H9 (cell line): ENCODE measurements around the gene NDUFV2. TPM values are rescaled to one million over a fixed set of nuclear protein-coding genes. Genes with fewer than 3 reads are reported as not detected.

ENCODE experiments used
- DNase-seq: peaks from one replicate; pipeline ENCODE4 v3.0.0-alpha.2; 2017
- H2AFZ ChIP-seq: one replicate; pipeline ENCODE4 v1.6.1; 2013; ENCODE audit warnings: mild to moderate bottlenecking, low read length, control low read depth, moderate library complexity
- H2AK5ac ChIP-seq: 2 replicates; pipeline ENCODE4 v1.6.1; 2013; ENCODE audit warnings: low read length, control low read depth, mixed read lengths; ENCODE audit not compliant: insufficient read length
- H2BK120ac ChIP-seq: one replicate; pipeline ENCODE4 v1.6.1; 2013; ENCODE audit warnings: low read depth, mild to moderate bottlenecking, low read length, control low read depth, inconsistent platforms; ENCODE audit not compliant: poor library complexity, severe bottlenecking
- H2BK12ac ChIP-seq: 2 replicates; pipeline ENCODE4 v1.6.1; 2013; ENCODE audit warnings: low read length, control low read depth, mixed read lengths, low read depth; ENCODE audit not compliant: insufficient read length
- H2BK15ac ChIP-seq: 2 replicates; pipeline ENCODE4 v1.6.1; 2013; ENCODE audit warnings: low read depth, low read length, control low read depth
- H2BK20ac ChIP-seq: one replicate; pipeline ENCODE4 v1.6.1; 2013; ENCODE audit warnings: low read depth, mild to moderate bottlenecking, low read length, control low read depth, inconsistent platforms; ENCODE audit not compliant: poor library complexity, severe bottlenecking
- H2BK5ac ChIP-seq: 2 replicates; pipeline ENCODE4 v1.6.1; 2013; ENCODE audit warnings: low read length, control low read depth, mixed read lengths; ENCODE audit not compliant: insufficient read length
- H3K14ac ChIP-seq: 2 replicates; pipeline ENCODE4 v1.6.1; 2013; ENCODE audit warnings: low read length, control low read depth; ENCODE audit not compliant: insufficient read depth
- H3K18ac ChIP-seq: 2 replicates; pipeline ENCODE4 v1.6.1; 2013; ENCODE audit warnings: low read depth, mild to moderate bottlenecking, mixed read lengths, low read length, control low read depth; ENCODE audit not compliant: insufficient read length
- H3K23ac ChIP-seq: 2 replicates; pipeline ENCODE4 v1.6.1; 2013; ENCODE audit warnings: low read length, control low read depth, mixed read lengths, low read depth; ENCODE audit not compliant: insufficient read length
- H3K23me2 ChIP-seq: 2 replicates; pipeline ENCODE4 v1.6.1; 2013; ENCODE audit warnings: low read depth, mild to moderate bottlenecking, mixed read lengths, low read length, control low read depth; ENCODE audit not compliant: insufficient read length, poor library complexity, severe bottlenecking
- H3K27ac ChIP-seq: 2 replicates; pipeline ENCODE4 v1.5.1; 2013; ENCODE audit warnings: low read length, control low read depth, mixed read lengths, low read depth; ENCODE audit not compliant: insufficient read length
- H3K27me3 ChIP-seq: 2 replicates; pipeline ENCODE4 v1.6.1; 2013; ENCODE audit warnings: low read length, control low read depth, inconsistent platforms; ENCODE audit not compliant: insufficient read depth
- H3K4ac ChIP-seq: 2 replicates; pipeline ENCODE4 v1.6.1; 2013; ENCODE audit warnings: low read depth, mild to moderate bottlenecking, control low read depth, inconsistent platforms, low read length, moderate library complexity
- H3K4me1 ChIP-seq: 2 replicates; pipeline ENCODE4 v1.6.1; 2013; ENCODE audit warnings: low read length, control low read depth, inconsistent platforms; ENCODE audit not compliant: insufficient read depth
- H3K4me2 ChIP-seq: 2 replicates; pipeline ENCODE4 v1.6.1; 2013; ENCODE audit warnings: low read length, control low read depth, mixed read lengths; ENCODE audit not compliant: insufficient read length, insufficient read depth
- H3K56ac ChIP-seq: 2 replicates; pipeline ENCODE4 v1.6.1; 2013; ENCODE audit warnings: low read depth, mild to moderate bottlenecking, mixed read lengths, low read length, control low read depth; ENCODE audit not compliant: insufficient read length
- H3K79me1 ChIP-seq: 2 replicates; pipeline ENCODE4 v1.6.1; 2013; ENCODE audit warnings: low read depth, mild to moderate bottlenecking, moderate library complexity, low read length, control low read depth, inconsistent platforms; ENCODE audit not compliant: insufficient read depth, poor library complexity, severe bottlenecking
- H3K79me2 ChIP-seq: 2 replicates; pipeline ENCODE4 v1.6.1; 2013; ENCODE audit warnings: low read length, control low read depth, inconsistent platforms; ENCODE audit not compliant: insufficient read depth
- H3K9ac ChIP-seq: 2 replicates; pipeline ENCODE4 v1.6.1; 2013; ENCODE audit warnings: low read length, control low read depth, mixed read lengths; ENCODE audit not compliant: insufficient read length; ENCODE audit errors: extremely low read depth
- H3K9me3 ChIP-seq: one replicate; pipeline ENCODE4 v1.6.1; 2013; ENCODE audit warnings: low read depth, low read length, inconsistent platforms; ENCODE audit not compliant: control insufficient read depth
- H3T11ph ChIP-seq: one replicate; pipeline ENCODE4 v1.6.1; 2013; ENCODE audit warnings: mild to moderate bottlenecking, low read length, control low read depth, inconsistent platforms
- H4K20me1 ChIP-seq: one replicate; pipeline ENCODE4 v1.6.1; 2013; ENCODE audit not compliant: control insufficient read depth, insufficient read length, insufficient read depth
- H4K5ac ChIP-seq: 2 replicates; pipeline ENCODE4 v1.6.1; 2013; ENCODE audit warnings: low read depth, mild to moderate bottlenecking, mixed read lengths, low read length, control low read depth; ENCODE audit not compliant: insufficient read length
- H4K8ac ChIP-seq: replicated peaks from 2 replicates; pipeline ENCODE4 v1.6.1; 2013; ENCODE audit warnings: low read length, control low read depth, mixed read lengths, low read depth; ENCODE audit not compliant: insufficient read length
- H4K91ac ChIP-seq: 2 replicates; pipeline ENCODE4 v1.6.1; 2013; ENCODE audit warnings: low read depth, mild to moderate bottlenecking, moderate library complexity, mixed read lengths, low read length, control low read depth; ENCODE audit not compliant: insufficient read length
- H3K27ac Mint-ChIP-seq, 3 experiments: 2 replicates in 2 of 3; 3 replicates in 1 of 3; pipeline ENCODE4 v1.8.0; 2020 to 2021; ENCODE audit warnings: mixed read lengths in 3 of 3, mild to moderate bottlenecking in 1 of 3, moderate library complexity in 1 of 3
- H3K27me3 Mint-ChIP-seq: 2 replicates; pipeline ENCODE4 v1.8.0; 2021; ENCODE audit warnings: low read depth, mild to moderate bottlenecking, moderate library complexity, mixed read lengths
- H3K36me3 Mint-ChIP-seq, 3 experiments: 2 replicates in 2 of 3; 3 replicates in 1 of 3; pipeline ENCODE4 v1.8.0; 2020 to 2021; ENCODE audit warnings: low read depth in 3 of 3, mixed read lengths in 3 of 3; ENCODE audit not compliant: insufficient read depth in 1 of 3
- H3K4me1 Mint-ChIP-seq, 2 experiments: 2 replicates each; pipeline ENCODE4 v1.8.0; 2020; ENCODE audit warnings: mixed read lengths in 2 of 2
- H3K4me3 Mint-ChIP-seq, 2 experiments: 2 replicates in 1 of 2; 3 replicates in 1 of 2; pipeline ENCODE4 v1.8.0; 2020 to 2021; ENCODE audit warnings: mild to moderate bottlenecking in 2 of 2, mixed read lengths in 2 of 2, moderate library complexity in 1 of 2
- H3K9me3 Mint-ChIP-seq, 2 experiments: 2 replicates in 1 of 2; 3 replicates in 1 of 2; pipeline ENCODE4 v1.8.0; 2020; ENCODE audit warnings: mild to moderate bottlenecking in 2 of 2, mixed read lengths in 2 of 2, moderate library complexity in 1 of 2
- WGBS: extraction: QIAGEN DNeasy Blood & Tissue Kit; methylation state at CpG from one replicate; pipeline ENCODE4 v1.1.7; 2013; ENCODE audit warnings: missing lambda C conversion rate, low lambda C conversion rate, mixed read lengths; ENCODE audit not compliant: insufficient read length; ENCODE audit errors: extremely low coverage; 5-methylcytosine and 5-hydroxymethylcytosine counted together
- total RNA-seq: library from RNA; stranded (reverse); gene quantifications from 2 replicates; pipeline ENCODE4 v1.2.1, GENCODE V29; 2021
- TF ChIP-seq, protein P1 (sequence below): fragments of 200-600 bp; sonication (generic); conservative IDR thresholded peaks from 3 replicates; pipeline ENCODE4 v1.8.0; 2021; ENCODE audit warnings: antibody characterized with exemption, mild to moderate bottlenecking

Gene NDUFV2
- total RNA-seq, 1 experiment from 2014 or later = 206 TPM

DNA sequence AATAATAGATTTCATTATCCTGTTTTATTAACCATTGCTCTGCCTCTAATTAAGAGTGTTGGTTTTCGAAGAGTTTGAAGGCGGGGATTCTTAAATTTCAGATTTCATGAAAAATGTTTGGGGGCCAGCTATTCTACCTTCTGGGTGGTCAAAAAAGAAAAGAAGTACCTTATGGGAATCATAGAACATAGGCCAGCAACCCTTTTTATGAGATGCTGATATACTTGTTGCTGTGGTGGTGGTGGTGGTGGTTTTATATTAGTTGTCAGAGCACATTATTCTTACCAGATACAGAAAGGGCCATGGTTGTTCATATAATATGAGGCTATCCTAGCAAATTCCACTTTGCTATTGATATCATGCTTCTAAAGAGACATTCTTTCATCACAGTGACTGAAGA lies 38.5 kb downstream of the NDUFV2 start:
- Mint-ChIP-seq H3K4me3 (no peak overlapping the region), H3K4me1 (peaks cover 25 to 32% of the 10 kb centered on the region in 2 experiments), H3K27me3 (no peaks in the 10 kb centered on the region), H3K9me3 (no peaks in the 10 kb centered on the region), H3K27ac (no peak overlapping the region), H3K36me3 (no peaks in the 10 kb centered on the region; a peak in 2 of 7 replicates)
- Histone ChIP-seq H4K20me1 (peaks cover 3% of the 10 kb centered on the region), H4K91ac (no peak overlapping the region), H3K23me2 (peaks cover 4% of the 10 kb centered on the region), H3K4ac (no peak overlapping the region), H3K14ac (no peak overlapping the region), H3K9me3 (no peaks in the 10 kb centered on the region), H3T11ph (no peak overlapping the region), H3K4me1 (no peaks in the 10 kb centered on the region; the same call in 1 of the 2 replicates), H2AK5ac (no peak overlapping the region), H2BK120ac (no peak overlapping the region), H2AFZ (no peak overlapping the region), H3K27ac (no peak overlapping the region), H3K9ac (no peak overlapping the region), H4K5ac (no peak overlapping the region), H3K4me2 (no peak overlapping the region), H2BK5ac (no peak overlapping the region), H2BK15ac (no peak overlapping the region), H2BK12ac (no peak overlapping the region), H3K56ac (no peak overlapping the region), H4K8ac (no peak overlapping the region), H3K79me2 (peaks cover 7% of the 10 kb centered on the region; the same call in 1 of the 2 replicates), H3K79me1 (peaks cover 6% of the 10 kb centered on the region), H3K18ac (no peak overlapping the region), H2BK20ac (no peak overlapping the region), H3K27me3 (no peaks in the 10 kb centered on the region), H3K23ac (no peak overlapping the region)
- DNase-seq = no peak
- TF ChIP-seq, protein P1, sequence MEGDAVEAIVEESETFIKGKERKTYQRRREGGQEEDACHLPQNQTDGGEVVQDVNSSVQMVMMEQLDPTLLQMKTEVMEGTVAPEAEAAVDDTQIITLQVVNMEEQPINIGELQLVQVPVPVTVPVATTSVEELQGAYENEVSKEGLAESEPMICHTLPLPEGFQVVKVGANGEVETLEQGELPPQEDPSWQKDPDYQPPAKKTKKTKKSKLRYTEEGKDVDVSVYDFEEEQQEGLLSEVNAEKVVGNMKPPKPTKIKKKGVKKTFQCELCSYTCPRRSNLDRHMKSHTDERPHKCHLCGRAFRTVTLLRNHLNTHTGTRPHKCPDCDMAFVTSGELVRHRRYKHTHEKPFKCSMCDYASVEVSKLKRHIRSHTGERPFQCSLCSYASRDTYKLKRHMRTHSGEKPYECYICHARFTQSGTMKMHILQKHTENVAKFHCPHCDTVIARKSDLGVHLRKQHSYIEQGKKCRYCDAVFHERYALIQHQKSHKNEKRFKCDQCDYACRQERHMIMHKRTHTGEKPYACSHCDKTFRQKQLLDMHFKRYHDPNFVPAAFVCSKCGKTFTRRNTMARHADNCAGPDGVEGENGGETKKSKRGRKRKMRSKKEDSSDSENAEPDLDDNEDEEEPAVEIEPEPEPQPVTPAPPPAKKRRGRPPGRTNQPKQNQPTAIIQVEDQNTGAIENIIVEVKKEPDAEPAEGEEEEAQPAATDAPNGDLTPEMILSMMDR = no peak
- no CpG with 5 or more reads among the region's 2 CpGs for WGBS
